Spleen (tissue), 7 donors: ENCODE data around the gene TXLNG.

Source experiments
- CTCF ChIP-seq, 11 experiments: fragments of 200-600 bp in 7 of 11; fragments of 450-650 bp in 4 of 11; sonication (generic) in 4 of 11; IDR thresholded peaks in 8 of 11; conservative IDR thresholded peaks in 3 of 11; 1 replicate in 7 of 11; 2 replicates in 4 of 11; pipeline versions ENCODE4 v1.4.0 to v1.8.0; 2016 to 2021; ENCODE audit warnings: antibody characterized with exemption in 11 of 11, inconsistent platforms in 4 of 11, mild to moderate bottlenecking in 1 of 11
- POLR2AphosphoS5 ChIP-seq, 3 donors: sonication (generic); formaldehyde crosslinking; IDR thresholded peaks; one replicate each; pipeline ENCODE4 v1.5.1; 2017; ENCODE audit warnings: antibody characterized with exemption in 3 of 3
- donor health status: DM: no; HTN: no; CAD: no; lungs with moderate emphysema.
- donor health status: DM: no; HTN: no; CAD: no.
- donor health status: DM: no; HTN: no; CAD: no.

GRCh38 chrX:16814597-16814996 lies 28.3 kb downstream of the TXLNG start:
- TF ChIP-seq CTCF (IDR thresholded peaks at IDR 0.05 in 8 of 11, conservative IDR thresholded peaks at IDR 0.05 in 3 of 11) (no peak), POLR2AphosphoS5 (IDR thresholded peaks at IDR 0.05) (no peak)
